ENCODE measurements around the gene CORO2A.

DNA sequence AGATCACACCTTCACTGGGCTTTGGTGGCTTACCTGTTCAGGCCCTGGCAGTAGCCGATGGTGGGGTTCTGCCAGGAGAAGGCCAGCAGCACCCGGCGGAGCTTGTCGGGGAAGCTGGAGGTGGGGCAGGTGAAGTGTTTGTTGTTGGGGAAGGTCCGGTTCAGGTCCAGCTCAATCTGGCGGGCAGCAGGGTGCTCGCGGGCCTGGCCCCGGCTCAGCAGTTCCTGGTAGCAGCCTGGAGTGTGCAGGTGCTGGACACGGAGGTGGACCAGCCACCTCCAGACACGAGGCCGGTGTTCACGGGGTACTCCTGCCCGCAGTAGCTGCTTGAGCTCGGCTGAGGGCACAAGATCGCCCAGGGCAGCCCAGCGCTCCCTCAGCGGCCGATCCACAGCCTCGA, 16.2 kb upstream of the CORO2A start:
- TF ChIP-seq, protein P1, sequence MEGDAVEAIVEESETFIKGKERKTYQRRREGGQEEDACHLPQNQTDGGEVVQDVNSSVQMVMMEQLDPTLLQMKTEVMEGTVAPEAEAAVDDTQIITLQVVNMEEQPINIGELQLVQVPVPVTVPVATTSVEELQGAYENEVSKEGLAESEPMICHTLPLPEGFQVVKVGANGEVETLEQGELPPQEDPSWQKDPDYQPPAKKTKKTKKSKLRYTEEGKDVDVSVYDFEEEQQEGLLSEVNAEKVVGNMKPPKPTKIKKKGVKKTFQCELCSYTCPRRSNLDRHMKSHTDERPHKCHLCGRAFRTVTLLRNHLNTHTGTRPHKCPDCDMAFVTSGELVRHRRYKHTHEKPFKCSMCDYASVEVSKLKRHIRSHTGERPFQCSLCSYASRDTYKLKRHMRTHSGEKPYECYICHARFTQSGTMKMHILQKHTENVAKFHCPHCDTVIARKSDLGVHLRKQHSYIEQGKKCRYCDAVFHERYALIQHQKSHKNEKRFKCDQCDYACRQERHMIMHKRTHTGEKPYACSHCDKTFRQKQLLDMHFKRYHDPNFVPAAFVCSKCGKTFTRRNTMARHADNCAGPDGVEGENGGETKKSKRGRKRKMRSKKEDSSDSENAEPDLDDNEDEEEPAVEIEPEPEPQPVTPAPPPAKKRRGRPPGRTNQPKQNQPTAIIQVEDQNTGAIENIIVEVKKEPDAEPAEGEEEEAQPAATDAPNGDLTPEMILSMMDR (IDR thresholded peaks at IDR 0.05; ENCODE audit: low read length), result no peak
- TF ChIP-seq EZH2 (IDR thresholded peaks at IDR 0.05; ENCODE audit: borderline replicate concordance, low read length), result no peak
